OCI-LY3 (cell line): ENCODE results near the gene ADCY6.
"Not testable (repeated sequence)": the region's sequence is repeated elsewhere in the genome, so short reads cannot be mapped to it uniquely, and the experiment has no call there.

Experiments used
- CTCF ChIP-seq: fragments of 200-600, 300-600 bp; sonication (generic); IDR thresholded peaks from 2 replicates; pipeline ENCODE4 v1.5.1; 2014; ENCODE audit warnings: antibody characterized with exemption, low read length, low read depth
- EZH2phosphoT487 ChIP-seq: fragments of 200-600 bp; shearing (Covaris generic); IDR thresholded peaks from 2 replicates; pipeline ENCODE4 v1.6.1; 2018; ENCODE audit warnings: antibody characterized with exemption, mixed run types, low read depth

DNA sequence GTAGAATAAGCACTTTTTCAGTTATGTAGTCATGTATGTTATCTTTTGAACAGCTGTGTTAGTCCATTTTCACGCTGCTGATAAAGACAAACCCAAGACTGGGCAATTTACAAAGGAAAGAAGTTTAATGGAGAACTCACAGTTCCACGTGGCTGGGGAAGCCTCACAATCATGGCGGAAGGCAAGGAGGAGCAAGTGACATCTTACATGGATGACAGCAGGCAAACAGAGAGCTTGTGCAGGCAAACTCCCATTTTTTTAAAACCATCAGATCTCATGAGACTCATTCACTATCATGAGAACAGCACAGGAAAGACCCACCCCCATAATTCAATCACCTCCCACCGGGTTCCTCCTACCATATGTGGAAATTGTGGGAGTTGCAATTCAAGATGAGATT, 69.9 kb downstream of the ADCY6 start:
- not testable (repeated sequence) for TF ChIP-seq CTCF, EZH2phosphoT487
